Stimulated activated CD8-positive, alpha-beta memory T cell treated with anti-CD3 and anti-CD28 coated beads, Interleukin-7, amount 100 ng/mL, for 48 hours (primary cell): ENCODE data around the gene DPYSL3.
"Not testable (repeated sequence)": the region's sequence is repeated elsewhere in the genome, so short reads cannot be mapped to it uniquely, and the experiment has no call there.

Experiments
- DNase-seq, 2 donors: peaks; one replicate each; pipeline ENCODE4 v3.0.0-alpha.2; 2020; ENCODE audit warnings: low read depth in 1 of 2; ENCODE audit errors: extremely low read depth in 1 of 2

The DPYSL3 gene

DNA sequence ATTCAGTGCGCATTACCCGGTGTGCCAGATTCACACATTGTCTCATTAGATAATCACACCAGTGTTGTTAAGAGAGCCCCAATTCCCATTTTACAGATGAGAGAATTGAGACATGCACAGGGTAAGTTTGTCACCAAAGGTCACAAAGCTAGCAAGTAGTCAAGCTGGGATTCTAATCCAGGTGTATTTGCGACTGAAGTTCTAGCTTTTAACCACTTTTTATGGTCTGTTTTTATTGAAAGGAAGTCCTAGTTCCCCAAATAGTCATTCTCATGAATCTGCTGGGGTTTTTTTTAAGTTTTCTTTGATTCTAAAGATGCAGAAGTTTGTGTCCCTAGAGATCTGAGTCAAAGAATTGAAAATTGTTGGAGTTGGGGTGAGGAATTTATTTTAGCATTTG lies 136.5 kb downstream of the DPYSL3 start:
- no peak for DNase-seq

DNA sequence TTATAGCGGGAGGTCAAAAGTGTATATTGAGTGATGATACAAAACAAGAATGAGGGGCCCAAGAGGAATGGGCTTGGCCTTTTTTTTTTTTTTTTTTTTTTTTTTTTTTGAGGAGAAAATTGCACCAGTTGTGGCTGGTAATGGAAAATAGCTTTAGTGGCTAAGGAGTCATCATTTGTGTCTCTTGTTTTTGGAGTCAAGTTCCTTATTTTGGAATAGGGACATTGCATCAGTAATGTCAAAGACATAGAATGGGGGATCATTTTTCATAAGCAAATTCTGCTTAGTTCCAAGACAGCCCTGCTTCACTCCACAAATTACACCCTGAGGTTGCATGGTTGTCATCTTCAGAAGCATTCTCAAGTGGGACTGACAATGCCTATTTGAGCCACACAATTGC lies 137.7 kb downstream of the DPYSL3 start:
- DNase-seq: no peak

DNA sequence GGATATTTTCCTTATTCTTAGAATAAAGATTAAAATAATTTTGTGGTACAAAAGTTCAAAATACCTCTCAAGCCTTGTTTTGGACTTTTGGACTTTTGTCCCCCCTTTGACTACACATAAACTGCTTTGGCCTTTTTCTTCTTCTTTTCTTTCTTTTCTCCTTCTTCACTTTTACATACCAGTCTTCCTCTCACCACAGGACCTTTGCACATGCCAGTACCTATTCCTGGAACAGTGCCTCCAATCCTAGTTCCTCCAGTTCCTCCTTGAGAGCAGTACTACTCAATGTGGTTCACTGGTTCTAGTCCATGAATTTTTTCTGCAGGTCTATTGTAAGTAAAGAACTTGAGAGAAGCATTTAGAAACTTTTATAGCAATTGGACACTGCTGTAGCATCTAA lies 138.6 kb downstream of the DPYSL3 start:
- no peak for DNase-seq

DNA sequence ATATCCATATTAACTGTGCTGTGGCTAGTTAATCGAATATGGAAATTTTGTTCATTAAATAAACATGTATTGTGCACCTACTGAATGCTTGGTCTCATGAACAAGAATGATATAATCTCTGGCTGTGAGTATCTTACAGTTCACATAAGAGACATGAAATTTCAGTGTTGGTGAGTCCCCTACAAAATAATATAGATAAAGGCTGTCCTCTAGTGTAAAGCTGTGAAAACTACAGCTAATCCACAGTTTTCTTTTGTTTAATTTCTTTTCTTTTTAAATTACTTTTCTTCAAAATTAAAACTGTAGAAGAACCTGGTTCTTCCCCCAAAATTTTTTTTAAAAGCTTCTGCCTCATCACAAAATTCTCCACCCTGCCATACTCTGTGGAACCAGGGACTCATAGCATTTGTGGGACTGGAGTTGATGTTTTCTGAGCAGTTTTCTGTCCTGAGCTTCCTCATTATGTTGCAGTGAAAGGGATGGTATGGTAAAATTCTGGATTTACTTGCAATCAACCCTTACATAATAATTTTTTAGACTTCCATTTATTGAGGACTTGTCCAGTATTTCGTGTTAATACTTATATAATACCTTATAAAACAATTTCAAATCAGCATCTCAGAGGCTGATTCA lies 140.0 kb downstream of the DPYSL3 start:
- no peak for DNase-seq

DNA sequence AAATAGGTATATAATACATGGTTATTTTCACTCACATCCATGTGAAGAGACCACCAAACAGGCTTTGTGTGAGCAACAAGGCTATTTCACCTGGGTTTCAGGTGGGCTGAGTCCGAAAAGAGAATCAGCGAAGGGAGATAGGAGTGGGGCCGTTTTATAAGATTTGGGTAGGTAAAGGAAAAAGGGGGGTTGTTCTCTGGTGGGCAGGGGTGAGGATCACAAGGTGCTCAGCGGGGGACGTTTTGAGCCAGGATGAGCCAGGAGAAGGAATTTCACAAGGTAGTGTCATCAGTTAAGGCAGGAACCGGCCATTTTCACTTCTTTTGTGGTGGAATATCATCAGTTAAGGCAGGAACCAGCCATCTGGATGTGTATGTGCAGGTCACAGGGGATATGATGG lies 142.5 kb downstream of the DPYSL3 start:
- DNase-seq: not testable (repeated sequence)

DNA sequence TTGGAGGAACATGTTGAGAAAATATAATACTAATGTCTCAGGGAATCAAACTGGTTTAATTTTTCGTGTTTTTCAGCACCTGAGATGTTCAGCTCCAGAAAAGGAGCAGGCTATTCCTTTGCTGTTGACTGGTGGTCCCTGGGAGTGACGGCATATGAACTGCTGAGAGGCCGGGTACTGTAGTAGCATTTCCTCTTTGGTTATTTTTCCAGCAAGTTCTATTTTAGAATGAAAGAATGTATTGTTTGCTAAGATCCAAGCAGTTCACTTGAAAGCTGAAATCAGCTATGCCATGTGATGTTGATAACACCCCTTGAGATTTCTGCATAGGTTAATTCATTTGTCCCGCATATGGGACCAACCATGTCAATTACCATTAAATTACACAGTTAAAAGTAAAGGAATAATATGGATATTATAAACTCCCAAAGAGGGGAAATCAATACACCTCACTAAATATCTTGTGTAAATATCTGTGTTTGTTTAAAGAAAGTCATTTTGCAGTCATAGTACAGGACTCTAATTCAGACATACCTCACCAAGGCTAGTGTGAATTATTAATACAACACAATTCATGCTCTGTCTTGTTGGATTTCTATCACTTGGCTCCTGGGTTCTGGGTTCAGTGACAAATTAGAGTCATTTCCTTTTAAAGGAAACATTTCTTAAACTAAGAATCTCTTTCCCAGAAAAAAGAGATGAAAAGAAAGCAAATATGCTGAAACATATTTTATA lies 148.3 kb downstream of the DPYSL3 start:
- no peak for DNase-seq

DNA sequence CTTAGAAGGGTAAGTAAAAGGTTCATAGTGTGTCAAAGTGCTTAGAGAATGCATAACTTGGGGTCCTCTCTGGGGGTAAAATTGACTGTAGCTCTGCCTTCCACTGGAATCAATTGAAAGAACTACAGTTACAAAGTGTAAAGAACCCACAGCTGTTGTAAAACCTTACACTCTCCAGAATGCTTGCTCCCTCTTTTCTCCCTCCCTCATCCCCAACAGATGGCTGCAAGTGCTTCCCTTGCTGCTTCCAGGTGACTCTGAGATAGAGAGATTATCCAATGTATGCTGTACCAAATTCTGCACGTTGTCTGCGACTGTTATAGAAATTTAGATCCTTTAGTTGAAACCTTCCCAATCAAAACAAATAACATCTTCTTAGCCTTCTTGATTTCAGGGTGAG lies 149.1 kb downstream of the DPYSL3 start:
- DNase-seq: no peak

DNA sequence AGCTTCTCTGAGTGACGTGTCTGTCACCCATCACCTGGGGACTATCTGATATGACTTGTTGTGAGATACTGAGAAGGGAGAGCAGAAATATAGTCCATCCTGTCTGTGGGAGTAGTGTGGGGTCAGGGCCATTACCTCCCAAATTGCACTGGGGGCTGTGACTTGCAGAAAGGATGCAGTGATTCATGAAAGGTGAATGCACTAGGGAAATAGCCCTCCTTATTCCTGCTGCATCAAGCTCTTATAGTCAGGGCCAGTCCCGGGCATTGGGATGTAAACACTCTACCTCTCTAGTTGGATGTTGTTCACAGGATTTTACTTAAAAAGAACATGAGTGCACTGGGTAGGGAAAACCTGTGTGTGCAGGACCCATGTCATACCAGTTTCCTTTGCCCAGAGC lies 150.3 kb downstream of the DPYSL3 start:
- DNase-seq: no peak

DNA sequence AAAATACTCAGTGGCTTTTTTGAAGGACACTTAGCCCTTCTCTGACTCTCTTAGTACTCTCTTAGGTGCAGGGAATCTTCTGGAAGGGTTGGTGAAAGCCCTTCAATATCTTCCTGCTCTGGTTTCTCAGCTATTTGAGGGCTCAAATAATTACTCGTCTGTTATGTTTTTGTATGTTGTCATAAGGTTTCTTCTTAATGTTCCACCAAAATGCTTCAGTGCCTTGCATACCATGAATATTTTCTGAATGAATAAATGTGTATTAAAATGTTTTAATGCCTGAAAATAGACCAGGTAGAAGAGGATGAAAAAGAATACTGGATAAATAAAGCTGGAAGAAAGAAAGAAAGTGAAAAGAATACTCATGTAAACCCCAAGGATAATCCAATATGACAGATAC lies 150.8 kb downstream of the DPYSL3 start:
- no peak for DNase-seq

DNA sequence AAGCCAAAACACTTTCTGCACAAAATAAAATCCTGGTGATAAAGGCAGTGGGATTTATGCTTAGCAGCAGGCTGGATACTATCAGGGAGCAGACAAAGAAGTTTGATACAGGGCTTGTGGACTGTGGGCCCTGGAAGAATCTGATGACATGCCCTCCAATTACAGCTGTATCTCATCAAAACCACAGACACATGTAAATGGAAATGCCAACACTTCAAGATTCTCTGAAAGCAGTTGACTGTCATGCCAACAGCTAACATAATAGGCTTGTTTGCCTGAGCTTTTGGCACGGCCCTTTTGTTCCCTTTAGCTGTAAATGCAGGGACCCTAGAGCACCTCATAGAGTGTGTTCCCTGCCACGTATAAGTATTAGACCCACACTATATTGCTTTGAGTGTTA lies 160.6 kb downstream of the DPYSL3 start:
- DNase-seq: no peak

DNA sequence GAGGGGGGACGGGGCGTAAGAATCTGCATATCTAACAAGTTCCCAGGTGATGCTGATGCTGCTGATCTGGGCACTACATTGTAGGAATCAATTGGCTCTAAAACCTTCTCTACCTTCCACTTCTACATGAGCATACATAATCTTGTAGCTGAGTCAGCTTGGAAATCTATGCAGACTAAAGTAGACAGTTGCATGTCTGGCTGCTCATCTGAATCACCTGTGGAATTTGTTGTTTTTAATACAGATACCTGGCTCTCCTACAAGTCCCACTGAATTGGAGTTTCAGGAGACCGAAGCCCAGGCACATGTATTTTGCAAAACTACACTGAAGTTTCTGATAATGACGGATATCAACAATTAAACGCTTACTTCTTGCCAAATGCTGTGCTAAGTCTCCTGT lies 161.4 kb downstream of the DPYSL3 start:
- no peak for DNase-seq

DNA sequence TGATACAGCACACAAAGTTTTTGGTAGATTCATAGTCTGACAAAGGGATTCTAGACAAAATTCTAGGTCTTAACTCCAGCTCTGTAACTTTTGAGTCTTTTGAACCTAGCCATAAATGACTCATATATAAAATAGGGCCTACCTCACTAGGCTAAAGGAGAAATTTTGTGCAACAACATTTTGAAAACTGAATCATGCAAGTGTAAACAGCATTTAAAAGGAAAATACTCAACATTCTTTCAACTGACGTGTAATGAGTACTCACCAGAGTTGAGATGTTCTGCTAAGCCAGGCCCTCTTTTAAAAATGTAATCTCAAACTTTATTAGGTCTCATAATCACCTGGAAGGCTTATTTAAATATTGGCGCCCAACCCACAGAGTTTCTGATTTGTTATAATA lies 161.8 kb downstream of the DPYSL3 start:
- no peak for DNase-seq

DNA sequence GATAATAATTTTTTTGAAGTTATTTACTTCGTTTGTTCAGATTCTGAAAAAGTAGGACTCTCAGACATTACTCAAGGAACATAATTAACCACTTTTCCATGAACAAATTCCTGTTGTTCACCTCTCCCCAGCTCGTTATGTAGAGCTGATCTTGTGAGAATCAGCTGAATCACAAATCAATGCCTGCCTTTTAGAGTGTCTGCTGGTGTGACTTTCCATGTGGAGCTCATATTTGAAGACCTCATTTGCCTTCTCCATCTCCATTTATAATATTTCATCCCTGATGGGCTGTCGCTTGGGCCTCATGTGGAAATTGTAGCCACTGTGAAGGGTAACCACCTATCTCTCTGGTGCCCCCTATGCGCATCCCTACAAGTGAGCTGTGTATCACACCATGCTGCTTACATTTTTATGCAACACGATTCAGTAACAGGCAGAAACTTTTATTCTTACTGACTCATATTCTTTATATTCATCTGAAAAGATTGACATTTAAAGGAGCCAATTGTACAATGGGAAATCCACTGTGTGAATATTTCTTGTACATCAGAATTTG lies 163.8 kb downstream of the DPYSL3 start:
- no peak for DNase-seq

DNA sequence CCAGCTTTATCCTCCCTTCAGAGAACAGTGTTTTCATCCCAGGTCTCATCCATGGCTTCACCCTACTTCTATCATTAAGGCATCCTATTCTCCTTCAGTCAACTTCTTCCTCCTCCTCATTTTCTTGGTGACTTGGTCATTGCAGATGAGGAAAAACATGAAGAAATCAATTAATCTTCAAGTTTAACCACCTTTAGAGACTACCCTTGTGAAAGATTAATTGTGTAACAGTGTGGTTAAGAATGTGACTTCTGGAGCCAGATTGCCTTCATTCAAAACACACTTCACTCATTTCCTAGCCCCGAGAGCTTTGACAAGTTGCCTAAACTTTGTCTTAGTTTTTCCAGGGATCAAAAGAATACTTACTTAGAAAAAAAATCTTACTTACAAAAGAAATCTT lies 165.0 kb downstream of the DPYSL3 start:
- DNase-seq: no peak

DNA sequence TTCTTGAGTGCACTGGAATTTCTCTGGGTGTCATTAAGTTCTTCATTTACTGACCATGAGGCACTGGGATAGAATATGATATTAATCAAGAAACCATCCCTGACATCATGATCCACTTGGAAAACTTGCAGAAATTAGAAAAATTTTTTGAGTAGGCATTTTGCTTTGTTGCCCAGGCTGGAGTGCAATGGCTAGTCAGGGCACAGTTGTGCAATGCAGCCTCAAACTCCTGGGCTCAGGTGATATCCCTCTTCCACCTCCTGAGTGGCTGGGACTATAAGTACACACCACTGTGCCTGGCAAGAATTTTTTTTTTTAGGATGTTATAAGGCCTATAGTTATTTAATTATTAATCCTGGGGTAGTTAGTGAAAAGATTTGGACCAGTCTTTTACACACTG lies 168.5 kb downstream of the DPYSL3 start:
- DNase-seq: no peak

DNA sequence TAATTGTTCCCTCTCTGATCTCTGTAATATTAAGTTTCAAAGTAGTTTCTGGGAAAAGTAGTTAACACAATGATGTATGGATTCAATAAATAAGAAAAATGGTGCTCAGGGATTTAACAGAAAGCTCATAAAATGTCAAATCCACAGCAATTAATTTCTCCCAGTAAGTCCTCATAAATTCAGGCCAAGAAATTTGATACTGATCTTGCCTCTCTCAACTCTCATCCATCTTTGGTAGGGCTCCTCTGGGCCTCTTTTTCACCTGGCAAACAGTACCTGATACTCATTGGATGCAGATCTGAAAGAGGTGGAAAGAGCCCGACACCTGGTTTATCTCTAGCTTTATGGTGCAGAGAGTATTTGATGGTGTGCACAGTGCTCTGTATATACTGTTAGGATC lies 168.9 kb downstream of the DPYSL3 start:
- no peak for DNase-seq
